Stimulated activated CD4-positive, alpha-beta T cell treated with anti-CD3 and anti-CD28 coated beads, TNF-alpha, amount 100 ng/mL, for 24 hours (primary cell): Measurements from ENCODE around the gene APMAP.

Experiments
- DNase-seq, 3 experiments: peaks; one replicate each; pipeline ENCODE4 v3.0.0-alpha.2; 2020; ENCODE audit warnings: low read depth in 3 of 3

The APMAP gene

GRCh38 chr20:24987873-24988835 is 4.4 kb downstream of the APMAP start:
- DNase-seq: no peak

- DNase-seq: no peak
Observed at GRCh38 chr20:24987244-24987643, 5.3 kb downstream of the APMAP start.

- DNase-seq: no peak
Observed at GRCh38 chr20:24986436-24987015, 6.0 kb downstream of the APMAP start.

- no peak for DNase-seq
Observed at GRCh38 chr20:24985802-24986201, 6.7 kb downstream of the APMAP start.

- DNase-seq: no peak
Observed at GRCh38 chr20:24984961-24985640, 7.5 kb downstream of the APMAP start.

- no peak for DNase-seq
Observed at GRCh38 chr20:24983896-24984295, 8.7 kb downstream of the APMAP start.

GRCh38 chr20:24981790-24982189 is 10.8 kb downstream of the APMAP start:
- DNase-seq: no peak

GRCh38 chr20:24981282-24981681 is 11.3 kb downstream of the APMAP start:
- no peak for DNase-seq

- no peak for DNase-seq
Observed at GRCh38 chr20:24980291-24981053, 12.1 kb downstream of the APMAP start.

GRCh38 chr20:24979036-24979960 is 13.3 kb downstream of the APMAP start:
- no peak for DNase-seq

- DNase-seq: no peak
Observed at GRCh38 chr20:24978513-24978912, 14.0 kb downstream of the APMAP start.

- DNase-seq: no peak
Observed at GRCh38 chr20:24977797-24978196, 14.8 kb downstream of the APMAP start.

- no peak for DNase-seq
Observed at GRCh38 chr20:24977336-24977735, 15.2 kb downstream of the APMAP start.

- no peak for DNase-seq
Observed at GRCh38 chr20:24972341-24972740, 20.2 kb downstream of the APMAP start.

- DNase-seq: no peak
Observed at GRCh38 chr20:24971376-24972101, 21.0 kb downstream of the APMAP start.

GRCh38 chr20:24970754-24971153 is 21.8 kb downstream of the APMAP start:
- no peak for DNase-seq

GRCh38 chr20:24970030-24970553 is 22.5 kb downstream of the APMAP start:
- DNase-seq: no peak

- DNase-seq: no peak
Observed at GRCh38 chr20:24969186-24970029, 23.1 kb downstream of the APMAP start.

- no peak for DNase-seq
Observed at GRCh38 chr20:24968278-24968800, 24.2 kb downstream of the APMAP start.
